T-helper 17 cell (primary cell): ENCODE results near the gene TRPC3. TPM values are rescaled to one million over a fixed set of nuclear protein-coding genes. Genes with fewer than 3 reads are reported as not detected.

Experiments used
- ATAC-seq: fragments of 150-1000 bp; cut with Tn5 transposase; 2 replicates; pipeline ENCODE4 v1.10.0; 2021; ENCODE audit warnings: mild to moderate bottlenecking, moderate library complexity
- DNase-seq, 3 donors: peaks; one replicate each; pipeline versions ENCODE4 v3.0.0 to v3.0.0-alpha.2; 2020 to 2021
- H3K9me3 ChIP-seq: one replicate; pipeline ENCODE4 v1.7.0; 2013; ENCODE audit warnings: low read length, mild to moderate bottlenecking; ENCODE audit not compliant: control insufficient read depth, poor library complexity, severe bottlenecking
- H3K27ac Mint-ChIP-seq: one replicate; pipeline ENCODE4 v1.8.0; 2022; ENCODE audit warnings: mild to moderate bottlenecking, moderate library complexity, mixed read lengths
- H3K27me3 Mint-ChIP-seq: one replicate; pipeline ENCODE4 v1.8.0; 2022; ENCODE audit warnings: mixed read lengths
- H3K36me3 Mint-ChIP-seq: one replicate; pipeline ENCODE4 v1.8.0; 2022; ENCODE audit warnings: low read depth, mixed read lengths
- H3K4me1 Mint-ChIP-seq: one replicate; pipeline ENCODE4 v1.8.0; 2022; ENCODE audit warnings: mild to moderate bottlenecking, mixed read lengths
- H3K4me3 Mint-ChIP-seq: one replicate; pipeline ENCODE4 v1.8.0; 2022; ENCODE audit warnings: mild to moderate bottlenecking, moderate library complexity, mixed read lengths
- total RNA-seq, 4 donors: library from RNA in 2 of 4; stranded (reverse) in 2 of 4; gene quantifications; one replicate each; pipeline ENCODE4 v1.2.3 and lab custom pipeline; 2022 to 2026

The TRPC3 gene
- total RNA-seq, 2 donors from 2014 or later = not detected

GRCh38 chr4:121968859-121969258 lies 17.0 kb upstream of the TRPC3 start:
- H3K27me3 Mint-ChIP-seq = peaks cover 32% of the 10 kb centered on the region
- no peak overlapping the region for H3K27ac Mint-ChIP-seq
- H3K9me3 ChIP-seq = no peaks in the 10 kb centered on the region
- peaks cover 3% of the 10 kb centered on the region for H3K4me1 Mint-ChIP-seq
- no peak overlapping the region for H3K4me3 Mint-ChIP-seq
- DNase-seq (no peak), ATAC-seq (no peak)
- peaks cover 5% of the 10 kb centered on the region for H3K36me3 Mint-ChIP-seq

GRCh38 chr4:121964958-121965357 lies 13.1 kb upstream of the TRPC3 start:
- DNase-seq (no peak), ATAC-seq (no peak)
- peaks cover 2% of the 10 kb centered on the region for H3K36me3 Mint-ChIP-seq
- no peak overlapping the region for H3K4me3 Mint-ChIP-seq
- no peaks in the 10 kb centered on the region for H3K4me1 Mint-ChIP-seq
- no peak overlapping the region for H3K27ac Mint-ChIP-seq
- peaks cover 12% of the 10 kb centered on the region for H3K27me3 Mint-ChIP-seq
- no peaks in the 10 kb centered on the region for H3K9me3 ChIP-seq

GRCh38 chr4:121960818-121961217 lies 9.0 kb upstream of the TRPC3 start:
- DNase-seq (no peak), ATAC-seq (no peak)
- H3K27ac Mint-ChIP-seq = no peak overlapping the region
- peaks cover 2% of the 10 kb centered on the region for H3K36me3 Mint-ChIP-seq
- no peaks in the 10 kb centered on the region for H3K4me1 Mint-ChIP-seq
- peaks cover 11% of the 10 kb centered on the region for H3K27me3 Mint-ChIP-seq
- no peak overlapping the region for H3K4me3 Mint-ChIP-seq
- no peaks in the 10 kb centered on the region for H3K9me3 ChIP-seq

GRCh38 chr4:121958777-121959176 lies 6.9 kb upstream of the TRPC3 start:
- H3K4me3 Mint-ChIP-seq = no peak overlapping the region
- H3K27me3 Mint-ChIP-seq = peaks cover 6% of the 10 kb centered on the region
- no peak overlapping the region for H3K27ac Mint-ChIP-seq
- no peak for ATAC-seq
- no peaks in the 10 kb centered on the region for H3K9me3 ChIP-seq
- peaks cover 3% of the 10 kb centered on the region for H3K4me1 Mint-ChIP-seq
- H3K36me3 Mint-ChIP-seq = no peaks in the 10 kb centered on the region
- no peak for DNase-seq

- no peak overlapping the region for H3K4me3 Mint-ChIP-seq
- ATAC-seq = no peak
- peaks cover 10% of the 10 kb centered on the region for H3K27me3 Mint-ChIP-seq
- H3K27ac Mint-ChIP-seq = no peak overlapping the region
- H3K9me3 ChIP-seq = no peaks in the 10 kb centered on the region
- no peaks in the 10 kb centered on the region for H3K36me3 Mint-ChIP-seq
- no peak for DNase-seq
- H3K4me1 Mint-ChIP-seq = peaks cover 9% of the 10 kb centered on the region
These were observed 5.4 kb upstream of the TRPC3 start for GRCh38 chr4:121957266-121957665.

GRCh38 chr4:121953860-121954259 lies 2.0 kb upstream of the TRPC3 start:
- Mint-ChIP-seq H3K4me1 (peaks cover 20% of the 10 kb centered on the region), H3K27ac (no peak overlapping the region), H3K36me3 (no peaks in the 10 kb centered on the region), H3K4me3 (no peak overlapping the region), H3K27me3 (peaks cover 25% of the 10 kb centered on the region)
- no peak for DNase-seq
- no peaks in the 10 kb centered on the region for H3K9me3 ChIP-seq
- no peak for ATAC-seq

- no peaks in the 10 kb centered on the region for H3K36me3 Mint-ChIP-seq
These were observed 430 bp upstream of the TRPC3 start for GRCh38 chr4:121952290-121952689.

GRCh38 chr4:121950680-121951520 lies 960 bp downstream of the TRPC3 start:
- H3K4me1 Mint-ChIP-seq = peaks cover 21% of the 10 kb centered on the region
- H3K27ac Mint-ChIP-seq = no peak overlapping the region
- DNase-seq (no peak), ATAC-seq (peak; percentile 55)
- no peaks in the 10 kb centered on the region for H3K36me3 Mint-ChIP-seq
- peaks cover 33% of the 10 kb centered on the region for H3K27me3 Mint-ChIP-seq
- H3K4me3 Mint-ChIP-seq = peak overlapping the region; percentile 93
- no peaks in the 10 kb centered on the region for H3K9me3 ChIP-seq

More at GRCh38 chr4:121952290-121952689, 430 bp upstream of the TRPC3 start:
- peak overlapping the region; percentile 86 for H3K4me3 Mint-ChIP-seq
- no peak for ATAC-seq
- no peaks in the 10 kb centered on the region for H3K9me3 ChIP-seq
- H3K4me1 Mint-ChIP-seq = peaks cover 20% of the 10 kb centered on the region
- no peak for DNase-seq
- peaks cover 36% of the 10 kb centered on the region for H3K27me3 Mint-ChIP-seq
- no peak overlapping the region for H3K27ac Mint-ChIP-seq

- ATAC-seq (peak; percentile 87), DNase-seq (peak; percentile 55 to 80 (median 73))
- Mint-ChIP-seq H3K4me3 (peak overlapping the region; percentile 93), H3K4me1 (peaks cover 22% of the 10 kb centered on the region), H3K27me3 (peaks cover 39% of the 10 kb centered on the region), H3K27ac (no peak overlapping the region), H3K36me3 (no peaks in the 10 kb centered on the region)
- H3K9me3 ChIP-seq = no peaks in the 10 kb centered on the region
These were observed 1.6 kb downstream of the TRPC3 start for GRCh38 chr4:121950212-121950679.

- peaks cover 12% of the 10 kb centered on the region for H3K4me1 Mint-ChIP-seq
- no peaks in the 10 kb centered on the region for H3K36me3 Mint-ChIP-seq
- no peaks in the 10 kb centered on the region for H3K9me3 ChIP-seq
- no peak for ATAC-seq
- peaks cover 53% of the 10 kb centered on the region for H3K27me3 Mint-ChIP-seq
- H3K27ac Mint-ChIP-seq = no peak overlapping the region
- DNase-seq = no peak
- no peak overlapping the region for H3K4me3 Mint-ChIP-seq
These were observed 5.2 kb downstream of the TRPC3 start for GRCh38 chr4:121946644-121947043.

- Mint-ChIP-seq H3K27me3 (peaks cover 66% of the 10 kb centered on the region), H3K27ac (no peak overlapping the region), H3K4me1 (peaks cover 4% of the 10 kb centered on the region), H3K4me3 (no peak overlapping the region), H3K36me3 (peaks cover 6% of the 10 kb centered on the region)
- no peaks in the 10 kb centered on the region for H3K9me3 ChIP-seq
- DNase-seq (no peak), ATAC-seq (no peak)
These were observed 7.9 kb downstream of the TRPC3 start for GRCh38 chr4:121943941-121944340.

- Mint-ChIP-seq H3K4me1 (peaks cover 9% of the 10 kb centered on the region), H3K27me3 (peaks cover 56% of the 10 kb centered on the region), H3K27ac (no peak overlapping the region), H3K36me3 (peaks cover 10% of the 10 kb centered on the region), H3K4me3 (no peak overlapping the region)
- ATAC-seq (no peak), DNase-seq (no peak)
- no peaks in the 10 kb centered on the region for H3K9me3 ChIP-seq
These were observed 12.2 kb downstream of the TRPC3 start for GRCh38 chr4:121939690-121940089.

- H3K4me1 Mint-ChIP-seq = peaks cover 9% of the 10 kb centered on the region
- H3K27ac Mint-ChIP-seq = peak overlapping the region; percentile 12
- no peaks in the 10 kb centered on the region for H3K9me3 ChIP-seq
- DNase-seq = no peak
- no peak for ATAC-seq
- H3K4me3 Mint-ChIP-seq = no peak overlapping the region
- peaks cover 10% of the 10 kb centered on the region for H3K36me3 Mint-ChIP-seq
- peaks cover 56% of the 10 kb centered on the region for H3K27me3 Mint-ChIP-seq
These were observed 13.4 kb downstream of the TRPC3 start for GRCh38 chr4:121938282-121939092.
